ENCODE data around the gene GPA33. TPM values are rescaled to one million over a fixed set of nuclear protein-coding genes. Genes with fewer than 3 reads are reported as not detected.

GPA33 gene
- polyA plus RNA-seq, 1 experiment = not detected

DNA sequence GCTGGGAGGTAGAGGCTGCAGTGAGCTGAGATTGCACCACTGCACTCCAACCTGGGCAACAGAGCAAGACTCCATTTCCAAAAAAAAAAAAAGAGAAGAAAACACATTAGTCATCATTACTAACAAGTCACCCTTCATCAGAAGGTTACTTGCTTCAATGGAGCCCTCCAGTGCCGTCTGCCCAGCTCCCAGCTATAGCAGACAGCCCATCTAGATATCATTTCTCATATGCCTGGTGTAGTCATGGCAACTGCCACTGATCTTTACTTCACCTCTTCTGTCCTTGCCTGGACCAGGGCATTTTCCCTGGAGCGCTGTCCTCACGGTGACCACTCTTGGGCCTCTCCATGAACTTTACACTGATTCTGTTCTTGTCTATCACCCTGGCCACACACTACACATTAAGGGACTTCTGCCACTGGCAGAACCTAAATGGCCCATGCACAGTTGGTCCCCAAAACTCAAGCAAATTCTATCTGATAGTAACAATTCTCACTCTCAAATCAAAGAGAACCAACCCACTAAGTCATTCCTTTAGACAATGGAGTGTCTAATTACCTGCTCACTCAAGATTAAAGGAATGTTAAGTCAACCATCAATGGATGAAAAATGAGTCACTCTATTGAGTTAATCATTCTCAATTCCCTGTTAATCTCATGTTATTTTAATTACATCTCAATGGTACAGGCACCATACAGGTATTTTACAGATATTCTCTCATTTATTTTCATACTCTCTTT, 12.9 kb downstream of the GPA33 start:
- Histone ChIP-seq H3K4me3 (ENCODE audit: low read depth, low read length) (no peak overlapping the region), H3K9me3 (ENCODE audit: control insufficient read depth, insufficient read depth, low read length) (no peaks in the 10 kb centered on the region), H3K27ac (ENCODE audit: low read depth, low read length) (no peak overlapping the region), H3K27me3 (ENCODE audit: control insufficient read depth, insufficient read depth, low read length) (no peaks in the 10 kb centered on the region)
- DNase-seq (ENCODE audit: low read depth, low spot score) = no peak
- POLR2A ChIA-PET = no interaction called here
- TF ChIP-seq, protein P1, sequence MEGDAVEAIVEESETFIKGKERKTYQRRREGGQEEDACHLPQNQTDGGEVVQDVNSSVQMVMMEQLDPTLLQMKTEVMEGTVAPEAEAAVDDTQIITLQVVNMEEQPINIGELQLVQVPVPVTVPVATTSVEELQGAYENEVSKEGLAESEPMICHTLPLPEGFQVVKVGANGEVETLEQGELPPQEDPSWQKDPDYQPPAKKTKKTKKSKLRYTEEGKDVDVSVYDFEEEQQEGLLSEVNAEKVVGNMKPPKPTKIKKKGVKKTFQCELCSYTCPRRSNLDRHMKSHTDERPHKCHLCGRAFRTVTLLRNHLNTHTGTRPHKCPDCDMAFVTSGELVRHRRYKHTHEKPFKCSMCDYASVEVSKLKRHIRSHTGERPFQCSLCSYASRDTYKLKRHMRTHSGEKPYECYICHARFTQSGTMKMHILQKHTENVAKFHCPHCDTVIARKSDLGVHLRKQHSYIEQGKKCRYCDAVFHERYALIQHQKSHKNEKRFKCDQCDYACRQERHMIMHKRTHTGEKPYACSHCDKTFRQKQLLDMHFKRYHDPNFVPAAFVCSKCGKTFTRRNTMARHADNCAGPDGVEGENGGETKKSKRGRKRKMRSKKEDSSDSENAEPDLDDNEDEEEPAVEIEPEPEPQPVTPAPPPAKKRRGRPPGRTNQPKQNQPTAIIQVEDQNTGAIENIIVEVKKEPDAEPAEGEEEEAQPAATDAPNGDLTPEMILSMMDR (IDR thresholded peaks at IDR 0.05; ENCODE audit: low read depth, low read length) = no peak
- CTCF ChIA-PET = interaction anchor here (0.7 kb wide), 1 partner anchor 10 kb away, joined by 5 read pairs; no protein-coding TSS in a partner anchor

DNA sequence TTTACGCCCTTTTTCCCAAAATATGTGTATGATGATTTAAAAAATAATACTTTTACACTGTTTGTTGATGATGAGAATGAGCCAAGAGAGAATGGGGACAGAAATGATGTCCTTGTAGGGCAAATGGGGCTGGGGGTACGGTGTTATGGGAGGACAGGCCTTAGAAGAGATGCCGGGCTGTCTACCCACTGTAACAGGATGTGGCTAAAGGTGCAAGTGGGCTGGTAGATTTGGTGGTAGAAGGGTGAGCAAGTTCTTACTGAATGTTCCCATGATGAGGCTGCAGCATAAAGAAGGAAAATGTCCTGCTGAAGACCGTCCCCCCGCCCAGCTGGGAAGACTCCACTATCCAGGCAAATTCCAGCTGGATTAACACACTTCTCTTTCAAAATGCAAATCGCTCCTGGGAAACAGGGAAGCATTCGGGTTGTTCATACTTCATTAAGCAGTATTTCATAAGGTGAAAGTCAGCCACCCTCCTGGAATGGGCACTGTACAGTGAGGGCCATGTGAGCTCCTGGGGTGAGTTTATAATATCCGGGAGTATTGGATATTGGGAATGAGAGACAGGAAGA, 14.0 kb downstream of the GPA33 start:
- TF ChIP-seq, protein P1 (IDR thresholded peaks at IDR 0.05; ENCODE audit: low read depth, low read length) = no peak
- no peaks in the 10 kb centered on the region for H3K9me3 ChIP-seq (ENCODE audit: control insufficient read depth, insufficient read depth, low read length)
- ChIA-PET POLR2A (no interaction called here), CTCF (interaction anchor here (0.7 to 1.6 kb wide), 2 partner anchors 9 to 17 kb away, joined by 5 to 7 read pairs; no protein-coding TSS in a partner anchor)
- no peak overlapping the region for H3K27ac ChIP-seq (ENCODE audit: low read depth, low read length)
- H3K27me3 ChIP-seq (ENCODE audit: control insufficient read depth, insufficient read depth, low read length) = no peaks in the 10 kb centered on the region
- no peak overlapping the region for H3K4me3 ChIP-seq (ENCODE audit: low read depth, low read length)
- no peak for DNase-seq (ENCODE audit: low read depth, low spot score)

DNA sequence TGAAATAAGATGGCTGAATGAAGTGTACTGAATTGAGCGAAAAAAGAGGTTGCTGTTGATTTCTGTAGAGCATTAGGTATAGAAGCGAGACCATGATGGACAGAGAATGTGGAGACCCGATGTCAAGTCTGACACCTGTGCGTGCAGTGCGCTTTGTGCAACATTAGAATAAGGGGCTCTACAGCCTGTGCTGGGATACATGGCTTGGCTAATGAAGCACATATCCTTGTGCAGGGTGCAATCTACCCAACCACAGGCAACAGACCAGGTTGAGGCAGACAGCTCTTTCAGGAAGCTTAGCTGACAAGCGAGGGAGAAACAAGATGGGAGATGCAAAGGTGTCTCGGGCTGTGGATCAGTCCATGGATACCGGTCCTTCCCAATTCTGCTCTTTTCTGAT, 18.9 kb downstream of the GPA33 start:
- Histone ChIP-seq H3K27ac (ENCODE audit: low read depth, low read length) (no peak overlapping the region), H3K4me3 (ENCODE audit: low read depth, low read length) (no peak overlapping the region), H3K27me3 (ENCODE audit: control insufficient read depth, insufficient read depth, low read length) (no peaks in the 10 kb centered on the region), H3K9me3 (ENCODE audit: control insufficient read depth, insufficient read depth, low read length) (no peaks in the 10 kb centered on the region)
- DNase-seq (ENCODE audit: low read depth, low spot score) = no peak
- POLR2A ChIA-PET = no interaction called here
- CTCF ChIA-PET = interaction anchor here (0.7 kb wide), 1 partner anchor 12 kb away, joined by 4 read pairs; no protein-coding TSS in a partner anchor
- TF ChIP-seq, protein P1 (IDR thresholded peaks at IDR 0.05; ENCODE audit: low read depth, low read length) = no peak

DNA sequence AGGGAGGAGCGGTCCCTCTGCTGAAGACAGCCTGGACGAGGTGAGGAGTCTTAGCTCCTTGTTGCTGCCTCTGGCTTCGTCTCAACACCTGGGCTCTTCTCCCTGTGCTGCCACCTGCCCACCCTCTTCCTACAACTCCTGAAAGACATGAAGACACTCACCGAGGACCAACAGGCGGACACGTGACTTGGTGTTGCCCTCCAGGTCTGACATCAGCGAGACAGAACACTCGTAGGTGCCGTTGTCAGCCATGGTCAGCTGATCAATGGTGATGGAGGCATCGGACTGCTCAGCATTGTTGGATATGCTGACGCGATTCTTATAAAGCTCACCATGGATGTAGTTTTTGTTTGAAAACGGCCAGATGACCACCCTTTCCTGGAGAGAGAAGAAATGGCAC, 21.4 kb downstream of the GPA33 start:
- no peak overlapping the region for H3K27ac ChIP-seq (ENCODE audit: low read depth, low read length)
- ChIA-PET POLR2A (no interaction called here), CTCF (interaction anchor here (0.7 to 1.2 kb wide), 4 partner anchors 9 to 1140 kb away, joined by 3 to 5 read pairs (median 4); no protein-coding TSS in a partner anchor)
- TF ChIP-seq, protein P1 (IDR thresholded peaks at IDR 0.05; ENCODE audit: low read depth, low read length) = no peak
- H3K27me3 ChIP-seq (ENCODE audit: control insufficient read depth, insufficient read depth, low read length) = no peaks in the 10 kb centered on the region
- no peak overlapping the region for H3K4me3 ChIP-seq (ENCODE audit: low read depth, low read length)
- DNase-seq (ENCODE audit: low read depth, low spot score) = no peak
- no peaks in the 10 kb centered on the region for H3K9me3 ChIP-seq (ENCODE audit: control insufficient read depth, insufficient read depth, low read length)

DNA sequence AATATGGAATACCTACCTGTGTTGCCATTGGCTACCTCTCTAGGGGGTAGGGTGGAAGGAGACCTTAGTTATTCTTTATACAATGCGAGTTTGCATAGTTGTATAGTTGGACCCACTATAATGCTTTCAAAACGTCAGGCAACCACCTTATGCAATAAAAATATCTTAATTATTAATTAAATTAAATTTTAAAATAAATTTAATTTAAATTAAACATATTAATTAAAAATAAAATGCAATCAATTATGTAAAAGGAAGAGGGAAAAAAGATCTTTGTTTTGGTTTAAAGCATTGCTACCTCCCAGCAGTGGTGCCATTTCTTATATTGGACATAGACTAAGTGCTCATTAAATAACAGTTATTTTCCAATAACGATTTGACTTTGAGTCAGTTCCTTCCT, 22.3 kb downstream of the GPA33 start:
- H3K4me3 ChIP-seq (ENCODE audit: low read depth, low read length) = no peak overlapping the region
- TF ChIP-seq, protein P1 (IDR thresholded peaks at IDR 0.05; ENCODE audit: low read depth, low read length) = no peak
- ChIA-PET POLR2A (no interaction called here), CTCF (no interaction called here)
- no peaks in the 10 kb centered on the region for H3K27me3 ChIP-seq (ENCODE audit: control insufficient read depth, insufficient read depth, low read length)
- no peaks in the 10 kb centered on the region for H3K9me3 ChIP-seq (ENCODE audit: control insufficient read depth, insufficient read depth, low read length)
- no peak overlapping the region for H3K27ac ChIP-seq (ENCODE audit: low read depth, low read length)
- DNase-seq (ENCODE audit: low read depth, low spot score) = no peak

Data from AG04450 (cell line).